AG10803 (cell line): ENCODE data around the gene FILIP1L.

Experiments
- DNase-seq: peaks from one replicate; pipeline ENCODE4 v3.0.0; 2010; ENCODE audit warnings: low read depth
- H3K4me3 ChIP-seq: 2 replicates; pipeline ENCODE4 v1.5.1; 2011; ENCODE audit warnings: mild to moderate bottlenecking, low read length, control low read depth
- TF ChIP-seq, protein P1 (sequence below): conservative IDR thresholded peaks from 2 replicates; pipeline ENCODE4 v1.5.1; 2011; ENCODE audit warnings: mild to moderate bottlenecking, low read length, control low read depth, inconsistent platforms

FILIP1L gene

DNA sequence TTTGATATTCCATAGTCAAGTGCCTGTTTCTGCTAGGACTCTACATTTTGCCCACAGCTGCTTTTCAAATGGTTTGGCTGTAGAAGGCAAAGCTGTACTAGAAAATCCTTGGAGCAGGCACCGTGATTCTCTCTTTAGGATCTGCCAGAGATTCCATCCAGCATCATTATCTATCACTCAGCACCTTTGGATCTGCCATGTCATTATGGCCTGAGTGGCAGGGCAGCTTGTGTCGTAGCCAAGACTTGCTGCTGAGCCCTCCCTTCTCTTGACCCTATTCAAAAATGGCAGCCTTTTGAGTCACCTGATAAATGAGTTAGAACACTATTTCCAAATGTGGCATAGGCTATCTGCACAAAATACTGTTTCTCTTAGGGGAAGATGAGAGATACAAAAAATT is 304.7 kb downstream of the FILIP1L start:
- TF ChIP-seq, protein P1, sequence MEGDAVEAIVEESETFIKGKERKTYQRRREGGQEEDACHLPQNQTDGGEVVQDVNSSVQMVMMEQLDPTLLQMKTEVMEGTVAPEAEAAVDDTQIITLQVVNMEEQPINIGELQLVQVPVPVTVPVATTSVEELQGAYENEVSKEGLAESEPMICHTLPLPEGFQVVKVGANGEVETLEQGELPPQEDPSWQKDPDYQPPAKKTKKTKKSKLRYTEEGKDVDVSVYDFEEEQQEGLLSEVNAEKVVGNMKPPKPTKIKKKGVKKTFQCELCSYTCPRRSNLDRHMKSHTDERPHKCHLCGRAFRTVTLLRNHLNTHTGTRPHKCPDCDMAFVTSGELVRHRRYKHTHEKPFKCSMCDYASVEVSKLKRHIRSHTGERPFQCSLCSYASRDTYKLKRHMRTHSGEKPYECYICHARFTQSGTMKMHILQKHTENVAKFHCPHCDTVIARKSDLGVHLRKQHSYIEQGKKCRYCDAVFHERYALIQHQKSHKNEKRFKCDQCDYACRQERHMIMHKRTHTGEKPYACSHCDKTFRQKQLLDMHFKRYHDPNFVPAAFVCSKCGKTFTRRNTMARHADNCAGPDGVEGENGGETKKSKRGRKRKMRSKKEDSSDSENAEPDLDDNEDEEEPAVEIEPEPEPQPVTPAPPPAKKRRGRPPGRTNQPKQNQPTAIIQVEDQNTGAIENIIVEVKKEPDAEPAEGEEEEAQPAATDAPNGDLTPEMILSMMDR: no peak
- no peak for DNase-seq
- H3K4me3 ChIP-seq: no peak overlapping the region

DNA sequence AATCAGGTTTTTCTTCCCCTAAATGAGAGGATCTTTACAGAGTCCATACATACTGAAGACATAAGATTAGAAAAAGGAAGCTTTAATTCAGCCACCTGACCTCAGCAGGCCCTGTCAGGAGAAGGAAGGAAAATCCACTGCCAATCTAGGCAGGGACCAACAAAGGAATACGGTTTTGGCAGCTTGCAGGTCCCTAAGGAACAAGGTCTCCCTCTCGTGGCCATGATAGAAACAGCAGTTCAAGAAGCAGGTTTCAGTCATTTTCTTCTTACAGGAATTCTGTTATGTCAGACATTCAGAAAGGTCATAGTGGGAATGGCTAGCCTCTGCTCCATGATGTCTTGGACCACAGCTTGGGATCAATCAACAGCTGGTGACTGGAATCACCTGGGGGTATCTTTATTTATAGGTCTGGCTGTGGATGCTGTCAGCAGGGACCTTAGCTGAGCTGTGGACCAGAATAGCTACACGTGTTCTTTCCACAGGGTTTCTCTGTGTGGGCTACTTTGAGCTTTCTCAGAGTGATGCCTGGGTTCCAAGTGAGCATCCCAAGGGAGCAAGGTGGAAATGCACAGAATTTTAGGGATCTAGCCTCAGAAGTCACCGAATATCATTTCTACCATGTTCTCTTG is 306.0 kb downstream of the FILIP1L start:
- TF ChIP-seq, protein P1: peak; percentile 98
- H3K4me3 ChIP-seq: no peak overlapping the region
- peak; percentile 86 for DNase-seq

DNA sequence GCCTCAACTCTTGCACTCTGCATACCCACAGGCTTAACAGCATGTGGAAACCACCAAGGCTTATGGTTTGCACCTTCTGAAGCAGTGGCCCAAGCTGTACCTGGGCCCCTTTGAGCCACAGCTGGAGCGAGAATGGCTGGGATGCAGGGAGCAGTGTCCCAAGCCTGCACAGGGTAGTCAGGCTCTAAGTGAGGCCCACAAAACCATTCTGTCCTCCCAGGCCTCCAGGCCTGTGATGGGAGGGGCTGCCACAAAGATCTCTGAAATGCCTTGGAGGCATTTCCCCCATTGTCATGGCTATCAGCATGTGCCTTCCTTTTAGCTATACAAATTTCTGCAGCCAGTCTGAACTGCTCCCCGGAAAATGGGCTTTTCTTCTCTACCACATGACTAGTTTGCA is 309.1 kb downstream of the FILIP1L start:
- DNase-seq: no peak
- H3K4me3 ChIP-seq: no peak overlapping the region
- TF ChIP-seq, protein P1: no peak

DNA sequence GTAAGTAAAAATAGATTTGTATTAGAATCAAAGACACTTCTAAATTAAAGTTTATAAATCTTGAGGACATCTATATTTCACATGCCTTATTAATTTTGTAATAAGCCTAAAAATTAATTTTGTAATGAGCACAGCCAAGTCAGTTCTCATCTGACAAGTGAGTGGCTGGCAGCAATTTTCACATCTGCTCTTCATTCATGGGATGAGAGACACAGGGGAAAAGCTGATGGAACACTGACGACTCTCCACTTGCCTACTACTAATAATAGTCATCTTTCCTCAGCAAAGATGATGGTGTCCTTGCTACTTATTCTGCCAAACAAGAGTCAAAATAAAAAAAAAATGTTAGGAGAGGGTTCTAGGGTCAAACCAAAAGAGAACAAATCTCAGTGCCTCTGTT is 311.0 kb downstream of the FILIP1L start:
- no peak overlapping the region for H3K4me3 ChIP-seq
- DNase-seq: no peak
- TF ChIP-seq, protein P1: no peak

DNA sequence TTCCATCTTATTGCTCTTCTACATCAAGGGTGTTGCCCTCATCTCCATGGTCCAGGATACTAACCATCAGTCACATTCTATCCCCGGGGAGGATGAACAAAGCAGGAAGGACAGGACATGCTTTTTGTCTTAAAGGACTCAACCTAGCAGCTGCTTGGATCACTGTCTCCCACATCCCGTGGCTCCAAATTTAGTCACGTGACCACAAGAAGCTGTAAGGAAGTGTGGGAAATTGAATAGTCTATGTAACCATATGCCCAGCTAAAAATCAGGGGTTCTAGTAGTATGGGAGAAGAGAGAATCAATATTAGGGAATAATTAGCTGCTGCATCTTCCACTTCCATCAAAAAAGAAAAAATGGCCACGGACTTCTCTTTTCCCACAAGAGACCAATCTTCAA is 314.9 kb downstream of the FILIP1L start:
- no peak overlapping the region for H3K4me3 ChIP-seq
- no peak for DNase-seq
- TF ChIP-seq, protein P1: no peak

DNA sequence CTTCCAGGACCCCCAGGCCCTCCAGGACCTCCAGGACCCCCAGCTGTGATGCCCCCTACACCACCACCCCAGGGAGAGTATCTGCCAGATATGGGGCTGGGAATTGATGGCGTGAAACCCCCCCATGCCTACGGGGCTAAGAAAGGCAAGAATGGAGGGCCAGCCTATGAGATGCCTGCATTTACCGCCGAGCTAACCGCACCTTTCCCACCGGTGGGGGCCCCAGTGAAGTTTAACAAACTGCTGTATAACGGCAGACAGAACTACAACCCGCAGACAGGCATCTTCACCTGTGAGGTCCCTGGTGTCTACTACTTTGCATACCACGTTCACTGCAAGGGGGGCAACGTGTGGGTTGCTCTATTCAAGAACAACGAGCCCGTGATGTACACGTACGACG is 318.7 kb downstream of the FILIP1L start:
- H3K4me3 ChIP-seq: no peak overlapping the region
- TF ChIP-seq, protein P1: no peak
- no peak for DNase-seq

DNA sequence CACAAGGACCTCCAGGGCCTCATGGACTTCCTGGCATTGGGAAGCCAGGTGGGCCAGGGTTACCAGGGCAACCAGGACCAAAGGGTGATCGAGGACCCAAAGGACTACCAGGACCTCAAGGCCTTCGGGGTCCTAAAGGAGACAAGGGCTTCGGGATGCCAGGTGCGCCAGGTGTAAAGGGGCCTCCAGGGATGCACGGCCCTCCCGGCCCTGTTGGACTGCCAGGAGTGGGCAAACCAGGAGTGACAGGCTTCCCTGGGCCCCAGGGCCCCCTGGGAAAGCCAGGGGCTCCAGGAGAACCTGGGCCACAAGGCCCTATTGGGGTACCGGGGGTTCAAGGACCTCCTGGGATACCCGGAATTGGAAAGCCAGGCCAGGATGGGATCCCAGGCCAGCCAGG is 319.8 kb downstream of the FILIP1L start:
- TF ChIP-seq, protein P1: no peak
- H3K4me3 ChIP-seq: no peak overlapping the region
- DNase-seq: no peak
